HCT116 (cell line): ENCODE measurements around the gene EHD4. TPM values are rescaled to one million over a fixed set of nuclear protein-coding genes. Genes with fewer than 3 reads are reported as not detected.

Source experiments
- ATAC-seq: fragments of 200-7000 bp; cut with Tn5 transposase; 2 replicates; pipeline ENCODE4 v1.9.1; 2020; ENCODE audit warnings: mild to moderate bottlenecking, moderate library complexity
- BruUV-seq: library from RNA; stranded (reverse); fragments of 400-500 nt; replicated peaks from 2 replicates; lab custom pipeline; 2021; lab: Mats Ljungman, UMichigan
- CTCF ChIA-PET: fragments of 300-600 bp; sonication (Branson Sonifier 250); formaldehyde crosslinking; loops from one replicate; lab custom pipeline; 2021; ENCODE audit warnings: antibody characterized with exemption; lab: Charles Lee
- POLR2A ChIA-PET: fragments of 300-600, 350-600 bp; sonication (Branson Sonifier 250); formaldehyde crosslinking; loops from one replicate; lab custom pipeline; 2021; ENCODE audit warnings: antibody characterized with exemption; lab: Charles Lee
- RAD21 ChIA-PET, 2 experiments: fragments of 300-600 bp; sonication (Branson Sonifier 250); formaldehyde crosslinking; loops; one replicate each; lab custom pipeline; 2023; ENCODE audit warnings: low total read pairs in 2 of 2; ENCODE audit not compliant: uncharacterized antibody in 2 of 2, unreplicated experiment in 2 of 2, low non-redundant PET in 1 of 2; lab: Charles Lee
- DNase-seq: peaks from one replicate; pipeline ENCODE4 v3.0.0-alpha.2; 2010; ENCODE audit warnings: low read depth, low spot score
- H2AFZ ChIP-seq: fragments of 200-600 bp; shearing (Covaris generic), sonication (generic); 2 replicates; pipeline ENCODE4 v1.6.1; 2017; ENCODE audit warnings: low read depth, mixed run types, mixed read lengths, antibody characterized with exemption, low read length; ENCODE audit not compliant: poor library complexity, severe bottlenecking
- H3K27ac ChIP-seq: 2 replicates; pipeline ENCODE4 v1.5.1; 2012; ENCODE audit warnings: low read depth, low read length
- H3K27me3 ChIP-seq: fragments of 200-600 bp; sonication (generic); 2 replicates; pipeline ENCODE4 v1.6.1; 2016; ENCODE audit warnings: mixed run types, low read length, mixed read lengths; ENCODE audit not compliant: insufficient read depth
- H3K36me3 ChIP-seq, 2 experiments: fragments of 200-500 bp in 1 of 2; fragments of 200-600 bp in 1 of 2; sonication (Bioruptor generic) in 1 of 2; sonication (generic) in 1 of 2; 2 replicates each; pipeline versions ENCODE4 v1.5.1 to v1.6.1; 2014 to 2016; ENCODE audit warnings: low read length in 2 of 2, inconsistent platforms in 1 of 2, mixed read lengths in 1 of 2, mixed run types in 1 of 2; ENCODE audit not compliant: insufficient read depth in 2 of 2, control insufficient read depth in 1 of 2
- H3K4me1 ChIP-seq, 2 experiments: fragments of 200-600 bp in 1 of 2; sonication (generic) in 1 of 2; 2 replicates each; pipeline versions ENCODE4 v1.5.1 to v1.6.1; 2012 to 2017; ENCODE audit warnings: low read length in 2 of 2, inconsistent platforms in 1 of 2, mild to moderate bottlenecking in 1 of 2, mixed read lengths in 1 of 2, mixed run types in 1 of 2, moderate library complexity in 1 of 2; ENCODE audit not compliant: insufficient read depth in 2 of 2, control insufficient read depth in 1 of 2
- H3K4me2 ChIP-seq: fragments of 200-600 bp; sonication (generic); 2 replicates; pipeline ENCODE4 v1.6.1; 2017; ENCODE audit warnings: mixed run types, low read length, mixed read lengths
- H3K4me3 ChIP-seq, 2 experiments: fragments of 200-600 bp in 1 of 2; sonication (generic) in 1 of 2; replicated peaks in 1 of 2; 2 replicates each; pipeline ENCODE4 v1.5.1; 2011 to 2016; ENCODE audit warnings: low read length in 2 of 2, control low read depth in 1 of 2, low read depth in 1 of 2, mild to moderate bottlenecking in 1 of 2, mixed read lengths in 1 of 2, mixed run types in 1 of 2
- H3K79me2 ChIP-seq: fragments of 200-600 bp; sonication (generic); 2 replicates; pipeline ENCODE4 v1.6.1; 2017; ENCODE audit warnings: mild to moderate bottlenecking, mixed run types, low read length, moderate library complexity, mixed read lengths; ENCODE audit not compliant: insufficient read depth
- H3K9ac ChIP-seq: fragments of 200-600 bp; sonication (generic); 2 replicates; pipeline ENCODE4 v1.6.1; 2016; ENCODE audit warnings: low read length, mixed read lengths
- H3K9me2 ChIP-seq: fragments of 200-600 bp; sonication (generic), shearing (Covaris generic); 2 replicates; pipeline ENCODE4 v1.6.1; 2017; ENCODE audit warnings: mixed run types, mild to moderate bottlenecking, moderate library complexity; ENCODE audit not compliant: insufficient read depth
- H3K9me3 ChIP-seq, 2 experiments: fragments of 200-500 bp in 1 of 2; fragments of 200-600 bp in 1 of 2; sonication (Bioruptor generic) in 1 of 2; sonication (generic) in 1 of 2; 2 replicates each; pipeline ENCODE4 v1.6.1; 2014 to 2017; ENCODE audit warnings: low read length in 2 of 2, mixed read lengths in 2 of 2, inconsistent platforms in 1 of 2, low read depth in 1 of 2, mild to moderate bottlenecking in 1 of 2, mixed run types in 1 of 2, moderate library complexity in 1 of 2; ENCODE audit not compliant: control insufficient read depth in 1 of 2, insufficient read depth in 1 of 2
- H4K20me1 ChIP-seq: fragments of 200-600 bp; sonication (generic), shearing (Covaris generic); 2 replicates; pipeline ENCODE4 v1.6.1; 2017; ENCODE audit warnings: mixed run types, mild to moderate bottlenecking, moderate library complexity; ENCODE audit not compliant: insufficient read depth
- CBX3 ChIP-seq: IDR thresholded peaks from 2 replicates; pipeline ENCODE4 v1.6.1; 2012; ENCODE audit warnings: low read depth
- CEBPB ChIP-seq: IDR thresholded peaks from 2 replicates; pipeline ENCODE4 v1.6.1; 2012; ENCODE audit warnings: low read depth
- ELF1 ChIP-seq: IDR thresholded peaks from 2 replicates; pipeline ENCODE4 v1.6.1; 2012; ENCODE audit warnings: low read depth, borderline replicate concordance
- FOSL1 ChIP-seq: IDR thresholded peaks from 2 replicates; pipeline ENCODE4 v1.6.1; 2012; ENCODE audit warnings: low read depth
- JUND ChIP-seq: IDR thresholded peaks from 2 replicates; pipeline ENCODE4 v1.6.1; 2012
- SIN3A ChIP-seq: IDR thresholded peaks from 2 replicates; pipeline ENCODE4 v1.6.1; 2012; ENCODE audit warnings: low read depth
- SP1 ChIP-seq: IDR thresholded peaks from 2 replicates; pipeline ENCODE4 v1.6.1; 2012; ENCODE audit warnings: low read depth
- SRF ChIP-seq: IDR thresholded peaks from 2 replicates; pipeline ENCODE4 v1.6.1; 2012; ENCODE audit warnings: low read depth
- TCF7L2 ChIP-seq: IDR thresholded peaks from 2 replicates; pipeline ENCODE4 v1.7.0; 2011; ENCODE audit warnings: borderline replicate concordance, inconsistent platforms; ENCODE audit not compliant: insufficient read depth, insufficient read length; ENCODE audit errors: extremely low read depth
- YY1 ChIP-seq: IDR thresholded peaks from 2 replicates; pipeline ENCODE4 v1.6.1; 2011; ENCODE audit warnings: low read length, low read depth, moderate library complexity, mild to moderate bottlenecking; ENCODE audit not compliant: insufficient replicate concordance; ENCODE audit errors: extremely low read depth
- ZFX ChIP-seq: fragments of 450-650 bp; IDR thresholded peaks from 2 replicates; pipeline ENCODE4 v1.6.1; 2017
- intact Hi-C: fragments of 100-400 bp; cut with micrococcal nuclease; formaldehyde crosslinking; loops from 2 replicates; pipeline ENCODE4 v1.10.0; 2022
- total RNA-seq: library from RNA; stranded (reverse); gene quantifications from one replicate; pipeline ENCODE4 v1.2.1, GENCODE V29; 2021; ENCODE audit not compliant: unreplicated experiment
- TF ChIP-seq, protein P1 (sequence below): IDR thresholded peaks from 2 replicates; pipeline ENCODE4 v1.6.1; 2011; ENCODE audit warnings: mild to moderate bottlenecking, low read length, moderate library complexity; ENCODE audit not compliant: insufficient replicate concordance; ENCODE audit errors: extremely low read depth
- TF ChIP-seq, protein P2 (sequence below): IDR thresholded peaks from 2 replicates; pipeline ENCODE4 v1.6.1; 2012
- TF ChIP-seq, protein P3 (sequence below): IDR thresholded peaks from 2 replicates; pipeline ENCODE4 v1.6.1; 2012
- TF ChIP-seq, protein P4 (sequence below): IDR thresholded peaks from 2 replicates; pipeline ENCODE4 v1.6.1; 2012; ENCODE audit warnings: low read depth

The EHD4 gene
- total RNA-seq, 1 experiment from 2014 or later, result 28.0 TPM

DNA sequence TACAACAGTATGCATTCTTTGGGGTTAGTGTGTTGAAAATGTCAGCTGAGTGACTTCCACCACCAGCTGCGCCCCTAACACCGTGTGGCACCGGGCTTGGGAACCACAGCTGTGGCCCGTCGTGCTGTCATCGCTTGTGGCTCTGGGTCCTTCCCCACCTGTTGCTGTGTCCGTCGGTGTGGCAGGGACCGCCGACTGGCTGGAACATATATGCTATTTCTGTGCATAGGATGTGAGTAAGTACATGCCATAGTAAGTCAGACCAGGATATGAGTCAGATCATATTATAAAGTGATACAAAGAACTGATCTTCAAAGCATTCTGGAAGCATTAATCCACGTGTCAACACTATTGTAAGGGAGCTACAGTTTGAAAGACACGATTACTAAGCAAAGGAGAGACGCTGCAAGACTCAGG is 31.9 kb downstream of the EHD4 start:
- H3K4me1 ChIP-seq, result peaks cover 43 to 95% of the 10 kb centered on the region in 2 experiments
- RAD21 ChIA-PET, result interaction anchor here (0.5 to 1.3 kb wide), 2 partner anchors 31 to 361 kb away, joined by 3 to 4 read pairs; no protein-coding TSS in a partner anchor

More for the DNA sequence above, 31.9 kb downstream of the EHD4 start:
- Histone ChIP-seq H3K36me3 (peaks cover 0 to 11% of the 10 kb centered on the region in 2 experiments; a peak in 1 of 4 replicates), H2AFZ (no peak overlapping the region), H3K27me3 (no peaks in the 10 kb centered on the region), H3K79me2 (peaks cover 51% of the 10 kb centered on the region; the same call in 1 of the 2 replicates), H3K9me2 (no peaks in the 10 kb centered on the region), H3K4me2 (peak overlapping the region; percentile 73), H3K27ac (peak overlapping the region; percentile 43), H3K9ac (peak overlapping the region; percentile 50), H3K4me3 (peak overlapping the region in 1 of 2 experiments; percentile 33; a peak in 2 of 4 replicates), H4K20me1 (no peaks in the 10 kb centered on the region), H3K9me3 (no peaks in the 10 kb centered on the region; a peak in 1 of 4 replicates)
- ChIA-PET CTCF (interaction anchor here (0.5 to 1.1 kb wide), 3 partner anchors 20 to 36 kb away, joined by 3 to 4 read pairs (median 3); no protein-coding TSS in a partner anchor), POLR2A (interaction anchor here (1.0 to 1.6 kb wide), 4 partner anchors 9 to 45 kb away, joined by 4 to 7 read pairs (median 6); partner anchors contain the start of gene EHD4)
- DNase-seq (peak; percentile 82), ATAC-seq (peak; percentile 80)
- BruUV-seq, result no TSS peak
- intact Hi-C loops, result no loop called here
- TF ChIP-seq SRF (peak; percentile 64), ELF1 (no peak), CEBPB (peak; percentile 77), CBX3 (peak; percentile 88), TCF7L2 (peak; percentile 81), JUND (peak; percentile 95), SIN3A (peak; percentile 92), ZFX (no peak), FOSL1 (peak; percentile 93), SP1 (peak; percentile 91), YY1 (peak; percentile 4)
- TF ChIP-seq, protein P1, sequence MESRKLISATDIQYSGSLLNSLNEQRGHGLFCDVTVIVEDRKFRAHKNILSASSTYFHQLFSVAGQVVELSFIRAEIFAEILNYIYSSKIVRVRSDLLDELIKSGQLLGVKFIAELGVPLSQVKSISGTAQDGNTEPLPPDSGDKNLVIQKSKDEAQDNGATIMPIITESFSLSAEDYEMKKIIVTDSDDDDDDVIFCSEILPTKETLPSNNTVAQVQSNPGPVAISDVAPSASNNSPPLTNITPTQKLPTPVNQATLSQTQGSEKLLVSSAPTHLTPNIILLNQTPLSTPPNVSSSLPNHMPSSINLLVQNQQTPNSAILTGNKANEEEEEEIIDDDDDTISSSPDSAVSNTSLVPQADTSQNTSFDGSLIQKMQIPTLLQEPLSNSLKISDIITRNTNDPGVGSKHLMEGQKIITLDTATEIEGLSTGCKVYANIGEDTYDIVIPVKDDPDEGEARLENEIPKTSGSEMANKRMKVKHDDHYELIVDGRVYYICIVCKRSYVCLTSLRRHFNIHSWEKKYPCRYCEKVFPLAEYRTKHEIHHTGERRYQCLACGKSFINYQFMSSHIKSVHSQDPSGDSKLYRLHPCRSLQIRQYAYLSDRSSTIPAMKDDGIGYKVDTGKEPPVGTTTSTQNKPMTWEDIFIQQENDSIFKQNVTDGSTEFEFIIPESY, result no peak
- TF ChIP-seq, protein P2, sequence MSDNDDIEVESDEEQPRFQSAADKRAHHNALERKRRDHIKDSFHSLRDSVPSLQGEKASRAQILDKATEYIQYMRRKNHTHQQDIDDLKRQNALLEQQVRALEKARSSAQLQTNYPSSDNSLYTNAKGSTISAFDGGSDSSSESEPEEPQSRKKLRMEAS, result peak; percentile 96
- TF ChIP-seq, protein P3, sequence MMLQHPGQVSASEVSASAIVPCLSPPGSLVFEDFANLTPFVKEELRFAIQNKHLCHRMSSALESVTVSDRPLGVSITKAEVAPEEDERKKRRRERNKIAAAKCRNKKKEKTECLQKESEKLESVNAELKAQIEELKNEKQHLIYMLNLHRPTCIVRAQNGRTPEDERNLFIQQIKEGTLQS, result no peak
- TF ChIP-seq, protein P4, sequence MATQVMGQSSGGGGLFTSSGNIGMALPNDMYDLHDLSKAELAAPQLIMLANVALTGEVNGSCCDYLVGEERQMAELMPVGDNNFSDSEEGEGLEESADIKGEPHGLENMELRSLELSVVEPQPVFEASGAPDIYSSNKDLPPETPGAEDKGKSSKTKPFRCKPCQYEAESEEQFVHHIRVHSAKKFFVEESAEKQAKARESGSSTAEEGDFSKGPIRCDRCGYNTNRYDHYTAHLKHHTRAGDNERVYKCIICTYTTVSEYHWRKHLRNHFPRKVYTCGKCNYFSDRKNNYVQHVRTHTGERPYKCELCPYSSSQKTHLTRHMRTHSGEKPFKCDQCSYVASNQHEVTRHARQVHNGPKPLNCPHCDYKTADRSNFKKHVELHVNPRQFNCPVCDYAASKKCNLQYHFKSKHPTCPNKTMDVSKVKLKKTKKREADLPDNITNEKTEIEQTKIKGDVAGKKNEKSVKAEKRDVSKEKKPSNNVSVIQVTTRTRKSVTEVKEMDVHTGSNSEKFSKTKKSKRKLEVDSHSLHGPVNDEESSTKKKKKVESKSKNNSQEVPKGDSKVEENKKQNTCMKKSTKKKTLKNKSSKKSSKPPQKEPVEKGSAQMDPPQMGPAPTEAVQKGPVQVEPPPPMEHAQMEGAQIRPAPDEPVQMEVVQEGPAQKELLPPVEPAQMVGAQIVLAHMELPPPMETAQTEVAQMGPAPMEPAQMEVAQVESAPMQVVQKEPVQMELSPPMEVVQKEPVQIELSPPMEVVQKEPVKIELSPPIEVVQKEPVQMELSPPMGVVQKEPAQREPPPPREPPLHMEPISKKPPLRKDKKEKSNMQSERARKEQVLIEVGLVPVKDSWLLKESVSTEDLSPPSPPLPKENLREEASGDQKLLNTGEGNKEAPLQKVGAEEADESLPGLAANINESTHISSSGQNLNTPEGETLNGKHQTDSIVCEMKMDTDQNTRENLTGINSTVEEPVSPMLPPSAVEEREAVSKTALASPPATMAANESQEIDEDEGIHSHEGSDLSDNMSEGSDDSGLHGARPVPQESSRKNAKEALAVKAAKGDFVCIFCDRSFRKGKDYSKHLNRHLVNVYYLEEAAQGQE, result no peak
